SH-SY5Y (cell line): ENCODE measurements around the gene DCTD.

Experiments used
- GATA2 ChIP-seq: IDR thresholded peaks from 2 replicates; pipeline ENCODE4 v1.6.1; 2011; ENCODE audit warnings: mild to moderate bottlenecking, low read depth, low read length
- GATA3 ChIP-seq: IDR thresholded peaks from 2 replicates; pipeline ENCODE4 v1.6.1; 2011; ENCODE audit warnings: low read depth, mild to moderate bottlenecking, low read length, moderate library complexity

GRCh38 chr4:182847576-182848450 lies 69.4 kb downstream of the DCTD start:
- TF ChIP-seq GATA3 (no peak), GATA2 (no peak)
